DOHH2 (cell line): Measurements from ENCODE around the gene ABCG1.

Experiments used
- H3F3A ChIP-seq: fragments of 200-600 bp; sonication (generic), shearing (Covaris generic); 2 replicates; pipeline ENCODE4 v1.6.0; 2016; ENCODE audit warnings: antibody characterized with exemption, mild to moderate bottlenecking; ENCODE audit not compliant: control insufficient read depth, insufficient read depth
- H3K27ac ChIP-seq: fragments of 200-600 bp; sonication (generic); 2 replicates; pipeline ENCODE4 v1.5.1; 2014; ENCODE audit warnings: low read depth, mild to moderate bottlenecking, low read length, moderate library complexity
- H3K27me3 ChIP-seq: fragments of 200-600 bp; sonication (generic); 2 replicates; pipeline ENCODE4 v1.6.1; 2014; ENCODE audit warnings: mild to moderate bottlenecking, low read length, mixed read lengths; ENCODE audit not compliant: control insufficient read depth
- H3K36me3 ChIP-seq: fragments of 200-600 bp; sonication (generic); 2 replicates; pipeline ENCODE4 v1.6.1; 2014; ENCODE audit warnings: mild to moderate bottlenecking, low read length, moderate library complexity, mixed read lengths; ENCODE audit not compliant: control insufficient read depth
- H3K4me1 ChIP-seq: fragments of 200-600 bp; sonication (generic); 2 replicates; pipeline ENCODE4 v1.6.1; 2014; ENCODE audit warnings: mild to moderate bottlenecking, low read length, mixed read lengths; ENCODE audit not compliant: control insufficient read depth
- H3K4me2 ChIP-seq: fragments of 200-600 bp; sonication (generic); 2 replicates; pipeline ENCODE4 v1.6.0; 2014; ENCODE audit warnings: mild to moderate bottlenecking, low read length, moderate library complexity
- H3K4me3 ChIP-seq: fragments of 200-600 bp; sonication (generic); 2 replicates; pipeline ENCODE4 v1.5.1; 2014; ENCODE audit warnings: mild to moderate bottlenecking, low read length, mixed read lengths
- H3K79me2 ChIP-seq: fragments of 200-600 bp; sonication (generic); 2 replicates; pipeline ENCODE4 v1.6.1; 2014; ENCODE audit warnings: mild to moderate bottlenecking, low read length, mixed read lengths; ENCODE audit not compliant: control insufficient read depth
- H3K9me2 ChIP-seq: fragments of 200-600 bp; sonication (generic); replicated peaks from 2 replicates; pipeline ENCODE4 v1.6.1; 2014; ENCODE audit warnings: mild to moderate bottlenecking, low read length, mixed read lengths; ENCODE audit not compliant: control insufficient read depth
- H3K9me3 ChIP-seq: fragments of 200-600 bp; sonication (generic); 2 replicates; pipeline ENCODE4 v1.6.1; 2014; ENCODE audit warnings: antibody characterized with exemption, low read length, mixed read lengths; ENCODE audit not compliant: control insufficient read depth, insufficient read depth
- H4K20me1 ChIP-seq: fragments of 200-600 bp; sonication (generic); 2 replicates; pipeline ENCODE4 v1.6.0; 2014; ENCODE audit warnings: low read depth, mild to moderate bottlenecking, antibody characterized with exemption, low read length, moderate library complexity; ENCODE audit not compliant: control insufficient read depth, insufficient read depth
- CTCF ChIP-seq: fragments of 200-600 bp; sonication (generic); IDR thresholded peaks from one replicate; pipeline ENCODE4 v1.5.1; 2014; ENCODE audit warnings: antibody characterized with exemption, mild to moderate bottlenecking, low read depth, low read length; ENCODE audit not compliant: poor library complexity, severe bottlenecking
- EZH2phosphoT487 ChIP-seq: fragments of 200-600 bp; sonication (generic); IDR thresholded peaks from 2 replicates; pipeline ENCODE4 v1.6.1; 2017; ENCODE audit warnings: borderline replicate concordance, mild to moderate bottlenecking, antibody characterized with exemption, low read length, moderate library complexity, mixed read lengths

Gene ABCG1

GRCh38 chr21:42208801-42209490 is 10.0 kb upstream of the ABCG1 start:
- Histone ChIP-seq H3K9me2 (no peaks in the 10 kb centered on the region), H3K9me3 (no peaks in the 10 kb centered on the region), H3K4me3 (no peak overlapping the region)

GRCh38 chr21:42209801-42210479 is 9.0 kb upstream of the ABCG1 start:
- no peak overlapping the region for H3K27ac ChIP-seq
- no peak overlapping the region for H3K4me2 ChIP-seq
- no peak overlapping the region for H3K4me3 ChIP-seq
- H4K20me1 ChIP-seq: no peaks in the 10 kb centered on the region
- H3F3A ChIP-seq: no peaks in the 10 kb centered on the region
- no peaks in the 10 kb centered on the region for H3K4me1 ChIP-seq
- no peaks in the 10 kb centered on the region for H3K36me3 ChIP-seq
- no peaks in the 10 kb centered on the region for H3K9me2 ChIP-seq
- H3K9me3 ChIP-seq: no peaks in the 10 kb centered on the region; the same call in 1 of the 2 replicates
- H3K27me3 ChIP-seq: peaks cover 3% of the 10 kb centered on the region; the same call in 1 of the 2 replicates
- no peaks in the 10 kb centered on the region for H3K79me2 ChIP-seq
- TF ChIP-seq EZH2phosphoT487 (no peak), CTCF (no peak)

More at GRCh38 chr21:42208801-42209490, 10.0 kb upstream of the ABCG1 start:
- Histone ChIP-seq H4K20me1 (no peaks in the 10 kb centered on the region), H3K79me2 (no peaks in the 10 kb centered on the region), H3K36me3 (no peaks in the 10 kb centered on the region), H3K27ac (no peak overlapping the region), H3K4me2 (no peak overlapping the region), H3K4me1 (no peaks in the 10 kb centered on the region), H3F3A (no peaks in the 10 kb centered on the region), H3K27me3 (peaks cover 3% of the 10 kb centered on the region; the same call in 1 of the 2 replicates)
- TF ChIP-seq CTCF: no peak
- no peak for TF ChIP-seq EZH2phosphoT487

GRCh38 chr21:42212266-42212665 is 6.7 kb upstream of the ABCG1 start:
- no peak for TF ChIP-seq EZH2phosphoT487
- TF ChIP-seq CTCF: no peak
- no peaks in the 10 kb centered on the region for H3F3A ChIP-seq
- H3K79me2 ChIP-seq: no peaks in the 10 kb centered on the region
- no peaks in the 10 kb centered on the region for H3K36me3 ChIP-seq
- peaks cover 7% of the 10 kb centered on the region; the same call in 1 of the 2 replicates for H3K9me3 ChIP-seq
- no peak overlapping the region for H3K27ac ChIP-seq
- peaks cover 3% of the 10 kb centered on the region; the same call in 1 of the 2 replicates for H3K27me3 ChIP-seq
- H3K9me2 ChIP-seq: no peaks in the 10 kb centered on the region
- H4K20me1 ChIP-seq: no peaks in the 10 kb centered on the region
- no peaks in the 10 kb centered on the region for H3K4me1 ChIP-seq
- no peak overlapping the region for H3K4me3 ChIP-seq
- H3K4me2 ChIP-seq: no peak overlapping the region
